Activated CD8-positive, alpha-beta T cell treated with anti-CD3 and anti-CD28 coated beads for 36 hours (primary cell): Measurements from ENCODE around the gene RAMAC. TPM values are rescaled to one million over a fixed set of nuclear protein-coding genes. Genes with fewer than 3 reads are reported as not detected.

Source experiments
- ATAC-seq: fragments of 200-7000 bp; cut with Tn5 transposase; one replicate; pipeline ENCODE4 v1.10.0; 2021; ENCODE audit warnings: mild to moderate bottlenecking, moderate library complexity
- CTCF ChIA-PET: fragments of 350-600 bp; sonication (Branson Sonifier 250); formaldehyde crosslinking; loops from one replicate; lab custom pipeline; 2021; ENCODE audit warnings: antibody characterized with exemption; lab: Charles Lee
- POLR2A ChIA-PET: fragments of 350-600 bp; sonication (Branson Sonifier 250); formaldehyde crosslinking; loops from one replicate; lab custom pipeline; 2021; ENCODE audit warnings: antibody characterized with exemption; lab: Charles Lee
- DNase-seq: peaks from one replicate; pipeline ENCODE4 v3.0.0-alpha.2; 2020
- H3K27ac Mint-ChIP-seq: one replicate; pipeline ENCODE4 v1.8.0; 2021; ENCODE audit warnings: mild to moderate bottlenecking, mixed read lengths
- H3K27me3 Mint-ChIP-seq: one replicate; pipeline ENCODE4 v1.8.0; 2021; ENCODE audit warnings: mixed read lengths
- H3K36me3 Mint-ChIP-seq: one replicate; pipeline ENCODE4 v1.8.0; 2021; ENCODE audit warnings: low read depth, mixed read lengths
- H3K4me1 Mint-ChIP-seq: one replicate; pipeline ENCODE4 v1.8.0; 2021; ENCODE audit warnings: low read depth, mixed read lengths
- H3K4me3 Mint-ChIP-seq: one replicate; pipeline ENCODE4 v1.8.0; 2021; ENCODE audit warnings: mild to moderate bottlenecking, moderate library complexity, mixed read lengths
- H3K9me3 Mint-ChIP-seq: one replicate; pipeline ENCODE4 v1.8.0; 2021; ENCODE audit warnings: mixed read lengths
- intact Hi-C: fragments of 100-400 bp; cut with micrococcal nuclease; formaldehyde crosslinking; loops from one replicate; pipeline ENCODE4 v1.10.0; 2022
- total RNA-seq, 2 experiments: library from RNA; stranded (reverse); gene quantifications; one replicate each; pipeline ENCODE4 v1.2.3, GENCODE V29; 2021
- TF ChIP-seq, protein P1 (sequence below): fragments of 200-600 bp; IDR thresholded peaks from one replicate; pipeline ENCODE4 v1.8.0; 2022; ENCODE audit warnings: antibody characterized with exemption, mild to moderate bottlenecking

Gene RAMAC
- total RNA-seq, 2 experiments from 2014 or later = 18.2 to 19.7 TPM

DNA sequence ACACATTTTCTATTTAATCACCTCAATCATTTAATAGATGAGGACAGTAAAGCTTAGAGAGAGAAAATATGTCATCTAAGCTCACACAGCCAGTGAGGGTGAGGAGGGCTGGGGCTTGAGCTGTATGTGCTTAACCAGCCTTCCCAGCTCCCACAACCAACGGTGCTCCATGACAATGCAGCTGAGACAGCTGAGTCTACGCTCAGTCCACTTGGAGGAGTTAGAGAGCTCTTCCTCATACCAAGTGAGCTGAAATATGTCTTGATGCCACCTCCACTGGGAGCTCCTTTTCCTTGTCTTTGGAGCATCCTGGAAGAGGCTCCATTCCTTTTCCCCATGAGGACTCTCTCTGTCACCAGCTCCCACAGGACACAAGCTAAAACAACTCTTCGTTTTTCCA, 42.8 kb upstream of the RAMAC start:
- ChIA-PET CTCF (interaction anchor here (1.0 kb wide), 1 partner anchor 94 kb away, joined by 5 read pairs; no protein-coding TSS in a partner anchor), POLR2A (no interaction called here)
- ATAC-seq (no peak), DNase-seq (no peak)
- TF ChIP-seq, protein P1, sequence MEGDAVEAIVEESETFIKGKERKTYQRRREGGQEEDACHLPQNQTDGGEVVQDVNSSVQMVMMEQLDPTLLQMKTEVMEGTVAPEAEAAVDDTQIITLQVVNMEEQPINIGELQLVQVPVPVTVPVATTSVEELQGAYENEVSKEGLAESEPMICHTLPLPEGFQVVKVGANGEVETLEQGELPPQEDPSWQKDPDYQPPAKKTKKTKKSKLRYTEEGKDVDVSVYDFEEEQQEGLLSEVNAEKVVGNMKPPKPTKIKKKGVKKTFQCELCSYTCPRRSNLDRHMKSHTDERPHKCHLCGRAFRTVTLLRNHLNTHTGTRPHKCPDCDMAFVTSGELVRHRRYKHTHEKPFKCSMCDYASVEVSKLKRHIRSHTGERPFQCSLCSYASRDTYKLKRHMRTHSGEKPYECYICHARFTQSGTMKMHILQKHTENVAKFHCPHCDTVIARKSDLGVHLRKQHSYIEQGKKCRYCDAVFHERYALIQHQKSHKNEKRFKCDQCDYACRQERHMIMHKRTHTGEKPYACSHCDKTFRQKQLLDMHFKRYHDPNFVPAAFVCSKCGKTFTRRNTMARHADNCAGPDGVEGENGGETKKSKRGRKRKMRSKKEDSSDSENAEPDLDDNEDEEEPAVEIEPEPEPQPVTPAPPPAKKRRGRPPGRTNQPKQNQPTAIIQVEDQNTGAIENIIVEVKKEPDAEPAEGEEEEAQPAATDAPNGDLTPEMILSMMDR = no peak
- Mint-ChIP-seq H3K27me3 (peaks cover 4% of the 10 kb centered on the region), H3K27ac (no peak overlapping the region), H3K4me1 (no peaks in the 10 kb centered on the region), H3K4me3 (no peak overlapping the region), H3K36me3 (no peaks in the 10 kb centered on the region), H3K9me3 (no peaks in the 10 kb centered on the region)
- intact Hi-C loops = no loop called here

DNA sequence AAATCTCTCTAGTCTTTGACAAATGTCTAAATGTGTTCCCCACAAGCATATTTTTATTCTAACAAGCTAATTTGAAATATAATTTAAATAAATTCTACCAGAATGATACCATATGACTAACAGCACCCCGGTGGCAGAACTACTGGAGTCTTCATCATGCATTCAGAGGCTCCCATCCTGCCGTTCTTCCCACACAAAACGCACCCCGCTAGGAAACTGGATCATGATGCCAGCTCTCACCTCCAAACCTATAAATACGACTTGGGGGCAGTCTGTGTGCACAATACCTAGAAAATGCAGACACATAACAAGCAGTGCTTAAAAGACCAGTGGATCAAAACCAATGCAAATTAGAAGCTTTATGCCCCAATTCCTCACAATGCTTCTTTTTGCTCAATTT, 42.0 kb upstream of the RAMAC start:
- ATAC-seq = no peak
- DNase-seq = no peak
- Mint-ChIP-seq H3K4me1 (no peaks in the 10 kb centered on the region), H3K9me3 (no peaks in the 10 kb centered on the region), H3K27me3 (peaks cover 4% of the 10 kb centered on the region), H3K27ac (no peak overlapping the region), H3K4me3 (no peak overlapping the region), H3K36me3 (no peaks in the 10 kb centered on the region)
- CTCF ChIA-PET = interaction anchor here (1.0 kb wide), 1 partner anchor 95 kb away, joined by 5 read pairs; no protein-coding TSS in a partner anchor
- POLR2A ChIA-PET = interaction anchor here (0.6 kb wide), 1 partner anchor 1179 kb away, joined by 3 read pairs; no protein-coding TSS in a partner anchor
- intact Hi-C loops = no loop called here
- TF ChIP-seq, protein P1 = no peak

DNA sequence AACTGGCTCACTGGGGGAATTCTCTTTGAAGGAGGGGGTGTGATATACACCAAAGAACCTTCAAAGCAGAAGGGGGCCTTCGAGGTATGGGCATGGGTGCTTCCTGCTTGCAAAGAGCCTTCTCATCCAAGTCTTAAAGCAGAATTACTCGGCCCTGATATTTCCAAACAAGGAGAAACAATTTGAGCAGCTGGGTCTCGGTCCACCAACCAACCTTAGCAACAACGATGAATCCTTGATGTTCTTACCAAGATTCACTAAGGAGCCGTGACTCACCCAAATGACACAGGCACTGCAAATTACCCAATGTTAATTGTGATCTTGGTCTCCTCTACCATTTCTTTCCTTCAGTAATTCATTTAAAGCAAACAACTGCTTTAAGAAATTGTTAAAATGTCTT, 41.2 kb upstream of the RAMAC start:
- Mint-ChIP-seq H3K4me3 (no peak overlapping the region), H3K4me1 (no peaks in the 10 kb centered on the region), H3K27me3 (peaks cover 4% of the 10 kb centered on the region), H3K9me3 (no peaks in the 10 kb centered on the region), H3K27ac (no peak overlapping the region), H3K36me3 (no peaks in the 10 kb centered on the region)
- TF ChIP-seq, protein P1 = no peak
- ATAC-seq = no peak
- ChIA-PET POLR2A (interaction anchor here (0.5 kb wide), 1 partner anchor 16 kb away, joined by 4 read pairs; no protein-coding TSS in a partner anchor), CTCF (no interaction called here)
- no peak for DNase-seq
- intact Hi-C loops = no loop called here

DNA sequence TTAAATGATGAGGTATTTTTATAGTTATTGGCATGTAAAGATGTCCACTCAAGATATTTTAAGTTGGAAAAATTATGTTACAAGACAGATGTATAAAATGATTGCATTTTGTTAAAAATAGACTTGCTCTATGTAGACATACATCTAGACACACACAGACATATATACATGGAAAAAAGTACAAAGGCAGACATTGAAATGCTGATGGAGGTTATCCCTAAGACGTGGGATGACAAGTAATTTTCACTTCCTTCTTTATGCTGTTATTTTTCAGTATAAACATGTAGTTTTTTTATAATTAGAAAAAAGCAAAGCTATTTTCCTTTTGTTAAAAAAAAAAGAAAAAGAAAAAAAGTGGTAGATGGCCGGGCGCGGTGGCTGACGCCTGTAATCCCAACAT, 40.7 kb upstream of the RAMAC start:
- ATAC-seq = no peak
- H3K4me1 Mint-ChIP-seq = no peaks in the 10 kb centered on the region
- no peaks in the 10 kb centered on the region for H3K9me3 Mint-ChIP-seq
- no peak overlapping the region for H3K27ac Mint-ChIP-seq
- TF ChIP-seq, protein P1 = no peak
- DNase-seq = no peak
- ChIA-PET CTCF (no interaction called here), POLR2A (interaction anchor here (0.5 kb wide), 1 partner anchor 16 kb away, joined by 4 read pairs; no protein-coding TSS in a partner anchor)
- intact Hi-C loops = no loop called here
- H3K27me3 Mint-ChIP-seq = peaks cover 4% of the 10 kb centered on the region
- no peaks in the 10 kb centered on the region for H3K36me3 Mint-ChIP-seq
- H3K4me3 Mint-ChIP-seq = no peak overlapping the region

DNA sequence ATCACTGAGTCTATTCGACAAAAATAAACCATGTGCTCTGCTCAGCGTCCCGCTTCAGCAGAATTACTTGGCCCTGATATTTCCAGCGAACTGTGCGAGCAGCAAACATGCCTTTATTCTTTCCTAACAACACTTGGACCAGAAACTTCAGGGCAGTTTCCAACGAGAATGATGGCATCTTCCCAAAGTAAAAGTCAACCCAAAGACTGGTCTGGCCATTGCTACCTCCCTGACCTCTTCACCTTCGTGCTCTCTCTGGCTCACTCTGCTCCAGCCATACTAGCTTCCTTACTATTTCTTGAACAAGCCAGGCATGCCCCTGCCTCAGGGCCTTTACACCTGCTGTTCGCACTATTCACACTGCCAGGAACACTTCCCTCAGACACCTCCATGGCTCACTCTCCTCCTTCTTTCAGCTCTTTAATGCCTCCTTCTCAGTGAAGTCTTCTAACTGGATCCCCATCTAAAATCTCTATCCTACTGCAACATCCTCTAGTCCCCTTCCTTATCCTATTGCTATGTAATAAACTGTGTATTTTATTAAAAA, 39.8 kb upstream of the RAMAC start:
- H3K4me1 Mint-ChIP-seq = no peaks in the 10 kb centered on the region
- no peak for ATAC-seq
- intact Hi-C loops = no loop called here
- H3K27me3 Mint-ChIP-seq = peaks cover 4% of the 10 kb centered on the region
- TF ChIP-seq, protein P1 = no peak
- POLR2A ChIA-PET = no interaction called here
- H3K4me3 Mint-ChIP-seq = no peak overlapping the region
- H3K27ac Mint-ChIP-seq = no peak overlapping the region
- H3K36me3 Mint-ChIP-seq = no peaks in the 10 kb centered on the region
- H3K9me3 Mint-ChIP-seq = no peaks in the 10 kb centered on the region
- CTCF ChIA-PET = no interaction called here
- no peak for DNase-seq
